Right lobe of liver (tissue), 4 donors: ENCODE data around the gene MAGEB2.

Source experiments
- CTCF ChIP-seq, 4 donors: fragments of 200-600 bp in 3 of 4; fragments of 450-650 bp in 1 of 4; IDR thresholded peaks; one replicate each; pipeline versions ENCODE4 v1.5.1 to v1.8.0; 2016 to 2022; ENCODE audit warnings: antibody characterized with exemption in 4 of 4, mild to moderate bottlenecking in 2 of 4
- POLR2A ChIP-seq: fragments of 450-650 bp; IDR thresholded peaks from one replicate; pipeline ENCODE4 v1.6.1; 2017; ENCODE audit warnings: antibody characterized with exemption, mild to moderate bottlenecking
- donor health status: DM: no; HTN: no; CAD: no.
- donor health status: DM: no; HTN: no; CAD: no.
- donor health status: DM: no; HTN: yes; CAD: no.

DNA sequence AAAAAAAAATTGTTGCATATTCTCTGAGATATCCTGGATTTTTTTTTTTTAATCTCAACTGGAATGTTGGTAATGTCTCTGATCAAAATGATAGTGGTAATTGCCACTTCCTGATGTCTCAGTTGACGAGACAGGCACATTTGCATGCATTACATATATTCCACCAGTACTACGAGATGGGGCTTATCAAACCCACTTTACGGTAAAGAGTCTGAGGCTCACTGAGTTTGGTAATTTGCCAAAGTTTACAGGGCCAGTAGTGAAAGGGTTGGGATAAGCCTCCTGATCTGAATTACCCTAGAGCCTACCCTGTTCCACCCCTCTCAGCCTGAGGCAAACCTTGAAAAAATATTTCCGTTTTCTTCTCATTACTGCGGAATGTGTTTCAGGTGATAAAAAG, 5.3 kb downstream of the MAGEB2 start:
- no peak for TF ChIP-seq CTCF (IDR thresholded peaks at IDR 0.05)
- no peak for TF ChIP-seq POLR2A
